Omental fat pad (tissue), 4 donors: Measurements from ENCODE around the gene RPS15. TPM values are rescaled to one million over a fixed set of nuclear protein-coding genes. Genes with fewer than 3 reads are reported as not detected.

Source experiments
- ATAC-seq: fragments of 150-250 bp; one replicate; pipeline ENCODE4 v1.9.1; 2016; ENCODE audit warnings: mild to moderate bottlenecking, moderate library complexity; ENCODE audit not compliant: low FRiP score
- DNase-seq: peaks from one replicate; pipeline ENCODE4 v3.0.0-alpha.2; 2019; ENCODE audit warnings: low spot score
- CTCF ChIP-seq, 3 donors: fragments of 450-650 bp; IDR thresholded peaks; one replicate each; pipeline ENCODE4 v1.5.1; 2016 to 2017; ENCODE audit warnings: antibody characterized with exemption in 3 of 3, mild to moderate bottlenecking in 3 of 3, moderate library complexity in 2 of 3
- total RNA-seq, 4 donors: library from RNA; depleted of rRNA; stranded (reverse); fragments of >200 nt; gene quantifications; one replicate each; pipeline ENCODE4 v1.1.0, GENCODE V29; 2016

RPS15 gene
- total RNA-seq, 4 donors from 2014 or later = 2,522 to 3,708 (median 2,994) TPM

- ATAC-seq = no peak
- no peak for DNase-seq
- TF ChIP-seq CTCF (IDR thresholded peaks at IDR 0.05) = no peak
Measured at GRCh38 chr19:1399079-1399478, 39.1 kb upstream of the RPS15 start.

- TF ChIP-seq CTCF (IDR thresholded peaks at IDR 0.05) = no peak
- ATAC-seq (no peak), DNase-seq (no peak)
Measured at GRCh38 chr19:1399745-1400144, 38.5 kb upstream of the RPS15 start.

DNA sequence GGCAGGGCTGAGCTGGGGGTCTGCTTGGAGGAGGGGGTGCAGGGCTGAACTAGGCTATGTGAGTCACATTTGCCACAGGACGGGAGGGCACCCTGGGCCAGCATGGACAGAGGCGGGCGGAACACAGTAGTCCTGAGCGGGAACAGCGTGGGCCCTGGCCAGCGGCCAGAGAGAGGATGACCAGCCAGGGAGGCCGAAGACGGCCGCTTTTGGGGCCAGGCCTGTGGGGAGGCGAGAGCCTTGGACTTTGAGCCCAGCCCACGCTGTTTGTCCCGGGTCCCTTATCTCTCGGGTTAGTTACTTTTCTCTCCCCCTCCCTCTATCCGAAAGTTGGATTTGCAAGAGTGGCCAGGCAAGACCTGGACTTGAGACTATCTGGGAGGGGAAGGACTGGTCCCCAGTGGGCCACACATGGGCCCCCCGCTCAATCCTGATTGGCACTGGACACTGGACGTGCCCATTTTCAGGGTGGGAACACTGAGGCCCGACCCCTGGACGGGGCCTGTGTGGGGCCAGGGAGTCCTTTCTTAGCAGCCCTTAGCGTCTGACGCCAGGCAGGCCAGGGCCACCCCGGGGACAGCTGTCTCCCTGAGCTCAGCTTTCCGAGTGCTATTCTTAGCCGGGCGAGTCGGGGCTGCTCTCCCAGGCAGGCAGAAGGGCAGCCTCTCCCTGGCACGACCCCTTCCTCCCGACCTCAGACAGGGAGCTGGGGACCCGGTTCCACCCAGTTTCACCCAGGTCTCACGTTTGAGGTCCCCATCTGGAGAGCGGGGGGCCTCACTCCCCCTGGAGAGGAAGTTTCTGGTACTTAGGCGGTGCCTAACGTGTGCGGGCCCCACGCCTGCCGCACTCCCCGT, 37.7 kb upstream of the RPS15 start:
- DNase-seq (no peak), ATAC-seq (peak; percentile 13)
- TF ChIP-seq CTCF (IDR thresholded peaks at IDR 0.05) = no peak

GRCh38 chr19:1401138-1401888, 36.9 kb upstream of the RPS15 start, which contains the start of gene GAMT:
Gene GAMT (minus strand): TSS chr19:1401542. CDS start chr19:1401476, 66 bp downstream.
- DNase-seq (no peak), ATAC-seq (peak; percentile 21)
- TF ChIP-seq CTCF (IDR thresholded peaks at IDR 0.05) = no peak

DNA sequence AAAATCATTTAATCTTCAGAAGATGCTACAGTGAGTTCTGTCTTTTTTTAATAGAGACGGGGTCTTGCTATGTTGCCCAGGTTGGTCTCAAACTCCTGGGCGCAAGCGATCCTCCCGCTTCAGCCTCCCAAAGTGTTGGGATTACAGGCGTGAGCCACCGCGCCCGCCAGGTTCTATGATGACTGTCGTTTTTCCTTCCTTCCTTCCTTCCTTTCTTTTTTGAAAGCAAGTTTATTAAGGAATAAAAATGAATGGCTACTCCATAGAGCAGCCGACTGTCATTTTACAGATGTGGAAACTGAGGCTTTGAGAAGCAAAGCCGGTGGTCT, 36.3 kb upstream of the RPS15 start:
- no peak for ATAC-seq
- no peak for DNase-seq
- no peak for TF ChIP-seq CTCF (IDR thresholded peaks at IDR 0.05)

DNA sequence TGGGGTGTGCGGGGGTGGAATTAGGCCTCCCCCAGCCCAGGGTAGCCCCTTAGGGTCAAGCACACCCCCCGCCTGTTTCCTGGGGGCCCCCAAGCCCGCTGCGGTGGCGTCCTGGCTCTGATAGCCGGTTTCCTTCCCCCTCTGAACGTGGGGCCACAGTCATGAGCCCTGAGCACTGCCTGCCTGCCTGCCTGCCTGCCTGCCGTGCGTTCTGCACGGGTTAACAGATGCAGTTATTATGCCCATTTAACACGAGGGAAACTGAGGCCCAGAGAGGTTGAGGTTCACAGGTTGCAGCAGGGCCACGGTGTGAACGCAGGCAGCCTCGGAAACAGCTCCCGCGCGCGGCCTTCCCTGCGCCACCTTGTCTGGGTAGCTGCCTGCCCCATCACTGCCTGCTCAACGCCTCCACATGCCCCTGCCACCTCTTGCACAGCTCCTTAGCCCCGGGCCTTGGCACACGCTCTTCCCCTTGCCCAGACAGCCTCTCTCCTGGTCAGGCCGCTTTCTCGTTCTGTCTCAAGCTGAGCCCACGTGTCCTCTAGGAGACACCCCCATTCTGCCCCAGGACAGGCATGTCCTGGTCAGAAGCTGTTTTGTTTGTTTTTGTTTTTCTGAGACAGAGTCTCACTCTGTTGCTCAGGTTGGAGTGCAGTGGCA, 35.7 kb upstream of the RPS15 start:
- DNase-seq (no peak), ATAC-seq (no peak)
- TF ChIP-seq CTCF (IDR thresholded peaks at IDR 0.05) = no peak
